Fibroblast of the aortic adventitia (primary cell): Measurements from ENCODE around the gene ABCA4. TPM values are rescaled to one million over a fixed set of nuclear protein-coding genes. Genes with fewer than 3 reads are reported as not detected.
"Not testable (repeated sequence)": the region's sequence is repeated elsewhere in the genome, so short reads cannot be mapped to it uniquely, and the experiment has no call there.

Experiments
- DNase-seq: peaks from one replicate; pipeline ENCODE4 v3.0.0-alpha.2; 2010; ENCODE audit warnings: low read depth
- H3K4me3 ChIP-seq: 2 replicates; pipeline ENCODE4 v1.5.1; 2011; ENCODE audit warnings: low read depth, mild to moderate bottlenecking, control low read depth, low read length, moderate library complexity
- total RNA-seq: library from RNA; depleted of rRNA; stranded (reverse); fragments of >200 nt; gene quantifications from 2 replicates; pipeline ENCODE4 v1.2.3, GENCODE V29; 2012; ENCODE audit warnings: low replicate concordance
- TF ChIP-seq, protein P1 (sequence below): IDR thresholded peaks from 2 replicates; pipeline ENCODE4 v1.5.1; 2011; ENCODE audit warnings: mild to moderate bottlenecking, low read length, control low read depth, inconsistent platforms; ENCODE audit not compliant: insufficient read depth

The ABCA4 gene
- total RNA-seq, 1 donor: 0.09 TPM

DNA sequence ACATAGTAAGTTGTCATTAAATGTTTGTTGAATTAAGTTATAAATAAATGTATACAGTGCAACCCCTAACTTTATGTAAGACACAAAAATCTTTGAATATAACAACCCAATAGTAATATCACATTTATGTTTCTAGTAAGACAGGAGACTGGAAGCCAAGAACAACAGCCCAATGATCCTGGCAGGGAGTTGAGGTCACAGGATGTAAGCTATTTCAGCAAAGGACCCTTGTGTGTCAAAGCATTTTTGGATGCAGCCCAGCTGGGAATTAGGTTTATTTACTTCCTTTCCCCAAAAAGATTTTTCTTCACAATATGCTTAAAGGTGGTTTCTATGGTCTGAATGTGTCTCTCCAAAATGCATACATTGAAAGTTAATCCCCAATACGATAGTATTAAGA lies 34.0 kb upstream of the ABCA4 start:
- TF ChIP-seq, protein P1, sequence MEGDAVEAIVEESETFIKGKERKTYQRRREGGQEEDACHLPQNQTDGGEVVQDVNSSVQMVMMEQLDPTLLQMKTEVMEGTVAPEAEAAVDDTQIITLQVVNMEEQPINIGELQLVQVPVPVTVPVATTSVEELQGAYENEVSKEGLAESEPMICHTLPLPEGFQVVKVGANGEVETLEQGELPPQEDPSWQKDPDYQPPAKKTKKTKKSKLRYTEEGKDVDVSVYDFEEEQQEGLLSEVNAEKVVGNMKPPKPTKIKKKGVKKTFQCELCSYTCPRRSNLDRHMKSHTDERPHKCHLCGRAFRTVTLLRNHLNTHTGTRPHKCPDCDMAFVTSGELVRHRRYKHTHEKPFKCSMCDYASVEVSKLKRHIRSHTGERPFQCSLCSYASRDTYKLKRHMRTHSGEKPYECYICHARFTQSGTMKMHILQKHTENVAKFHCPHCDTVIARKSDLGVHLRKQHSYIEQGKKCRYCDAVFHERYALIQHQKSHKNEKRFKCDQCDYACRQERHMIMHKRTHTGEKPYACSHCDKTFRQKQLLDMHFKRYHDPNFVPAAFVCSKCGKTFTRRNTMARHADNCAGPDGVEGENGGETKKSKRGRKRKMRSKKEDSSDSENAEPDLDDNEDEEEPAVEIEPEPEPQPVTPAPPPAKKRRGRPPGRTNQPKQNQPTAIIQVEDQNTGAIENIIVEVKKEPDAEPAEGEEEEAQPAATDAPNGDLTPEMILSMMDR: no peak
- DNase-seq: peak; percentile 17
- no peak overlapping the region for H3K4me3 ChIP-seq

DNA sequence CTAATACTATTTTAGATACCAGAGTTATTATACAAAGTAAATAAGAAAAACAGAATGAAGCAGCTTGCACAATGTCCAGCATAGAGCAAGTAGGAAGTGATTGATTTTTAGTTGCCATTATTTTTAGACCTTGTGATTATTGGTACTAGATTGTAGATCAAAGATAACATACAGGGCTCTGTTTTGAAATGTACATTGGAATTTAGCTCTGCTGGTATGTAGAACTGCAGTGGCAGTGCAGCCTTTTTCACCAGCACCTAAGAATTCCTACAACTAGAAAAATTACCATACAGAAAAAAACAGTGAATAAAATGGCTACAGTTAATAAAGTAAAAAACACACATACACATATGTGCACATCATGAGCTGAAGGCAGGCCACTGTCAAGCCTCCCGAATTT lies 32.2 kb upstream of the ABCA4 start:
- H3K4me3 ChIP-seq: no peak overlapping the region
- TF ChIP-seq, protein P1: no peak
- DNase-seq: no peak

DNA sequence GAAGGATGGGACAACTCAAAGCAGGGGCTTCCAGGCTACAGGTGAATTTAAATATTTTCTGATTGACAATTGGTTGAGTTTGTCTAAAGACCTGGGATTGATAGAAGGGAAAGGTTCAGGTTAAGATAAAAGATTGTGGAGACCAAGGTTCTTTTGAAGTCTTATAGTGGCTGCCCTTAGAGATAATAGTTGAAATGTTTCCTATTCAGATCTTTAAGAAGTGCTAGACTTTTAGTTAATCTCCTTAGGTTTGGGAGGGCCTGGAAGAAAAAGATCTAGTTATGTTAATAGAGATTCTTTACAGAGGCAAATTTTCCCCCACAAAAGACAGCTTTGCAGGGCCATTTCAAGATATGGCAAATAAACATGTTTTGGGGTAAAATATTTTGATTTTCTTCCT lies 28.2 kb upstream of the ABCA4 start:
- DNase-seq, H3K4me3 ChIP-seq: not testable (repeated sequence)

DNA sequence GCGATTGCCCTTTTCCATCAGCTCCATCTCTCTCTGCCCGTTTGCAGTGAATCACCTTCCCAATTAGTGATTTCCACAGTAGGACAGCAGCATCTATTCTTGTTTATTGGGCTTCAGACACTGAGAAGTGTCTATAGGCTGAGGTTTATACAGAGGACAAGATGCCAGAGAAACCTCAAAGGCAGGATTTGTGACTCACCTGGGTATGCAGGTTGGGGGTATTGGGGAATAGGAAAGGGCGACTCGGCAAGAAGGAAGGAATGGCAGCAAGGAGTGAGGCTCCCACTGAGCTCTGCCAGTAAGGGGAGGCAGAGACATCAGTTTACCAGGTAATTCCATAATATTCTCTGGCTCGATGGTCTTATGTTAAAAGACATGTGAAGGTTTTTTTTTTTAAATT lies 25.3 kb upstream of the ABCA4 start:
- TF ChIP-seq, protein P1: no peak
- H3K4me3 ChIP-seq: no peak overlapping the region
- DNase-seq: no peak

DNA sequence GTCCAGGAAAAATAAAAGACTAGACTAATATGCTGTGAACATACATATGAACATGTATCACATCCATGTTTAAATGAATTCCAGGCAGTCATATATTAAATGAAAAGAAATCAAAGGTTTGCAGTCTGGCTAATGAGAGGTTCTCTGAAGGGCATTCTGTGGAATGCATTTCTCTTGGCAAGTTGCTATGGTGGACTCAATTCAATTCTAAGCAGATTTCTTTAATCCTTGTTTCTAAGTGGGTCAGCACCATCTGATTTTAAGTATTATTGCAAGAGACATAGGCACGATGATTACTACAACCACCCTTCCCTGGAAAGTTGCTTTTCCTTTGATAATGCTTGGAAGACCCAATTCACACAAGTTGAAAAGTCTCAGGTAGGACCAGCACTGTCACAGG lies 23.9 kb upstream of the ABCA4 start:
- H3K4me3 ChIP-seq: no peak overlapping the region
- TF ChIP-seq, protein P1: no peak
- no peak for DNase-seq

DNA sequence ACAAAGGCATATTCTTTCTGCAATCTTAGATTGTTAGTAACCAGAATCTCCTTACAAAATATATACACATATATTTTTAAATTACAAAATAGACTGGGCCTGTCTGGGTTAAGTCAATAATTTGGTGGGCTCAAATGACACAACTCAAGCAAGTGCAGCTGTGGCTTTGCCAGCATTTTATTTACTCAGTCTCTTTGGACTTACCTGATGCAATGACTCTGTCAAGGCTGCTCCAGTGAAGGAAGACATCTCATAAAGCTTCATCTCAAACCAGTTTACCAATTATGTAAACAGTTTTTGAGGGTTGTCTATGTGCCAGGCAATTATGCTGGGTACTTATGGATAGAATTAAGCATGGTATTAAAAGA lies 22.8 kb upstream of the ABCA4 start:
- TF ChIP-seq, protein P1: no peak
- no peak overlapping the region for H3K4me3 ChIP-seq
- DNase-seq: no peak

DNA sequence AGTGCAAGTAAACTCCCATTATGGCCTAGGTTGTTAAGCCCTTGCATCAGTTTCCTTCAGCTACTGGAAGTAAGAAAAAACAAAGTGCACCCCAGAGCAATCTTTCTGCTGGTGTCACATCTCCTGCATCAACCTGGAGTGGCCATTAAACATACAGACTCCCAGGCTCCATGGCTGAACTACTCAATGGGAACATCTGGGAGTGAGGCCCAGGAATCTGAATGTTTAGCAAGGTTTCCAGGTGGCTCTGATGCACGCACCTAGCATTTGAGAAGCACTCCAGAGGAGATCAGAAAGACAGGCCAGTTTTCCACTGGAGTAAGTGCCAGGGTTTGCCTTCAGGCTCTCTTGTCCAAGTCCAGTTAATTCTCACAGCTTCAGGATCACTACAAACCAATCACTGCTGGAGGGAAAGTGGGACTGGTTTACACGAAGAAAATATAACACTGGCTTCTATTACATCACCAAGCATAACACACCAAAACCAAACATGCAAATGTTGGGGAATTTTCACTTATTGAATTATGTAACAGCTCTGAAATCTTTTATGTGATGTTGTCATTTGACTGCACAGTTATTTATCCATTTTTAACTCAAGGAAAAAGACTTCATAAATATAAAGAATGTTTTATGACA lies 22.3 kb upstream of the ABCA4 start:
- TF ChIP-seq, protein P1: no peak
- no peak overlapping the region for H3K4me3 ChIP-seq
- DNase-seq: no peak

DNA sequence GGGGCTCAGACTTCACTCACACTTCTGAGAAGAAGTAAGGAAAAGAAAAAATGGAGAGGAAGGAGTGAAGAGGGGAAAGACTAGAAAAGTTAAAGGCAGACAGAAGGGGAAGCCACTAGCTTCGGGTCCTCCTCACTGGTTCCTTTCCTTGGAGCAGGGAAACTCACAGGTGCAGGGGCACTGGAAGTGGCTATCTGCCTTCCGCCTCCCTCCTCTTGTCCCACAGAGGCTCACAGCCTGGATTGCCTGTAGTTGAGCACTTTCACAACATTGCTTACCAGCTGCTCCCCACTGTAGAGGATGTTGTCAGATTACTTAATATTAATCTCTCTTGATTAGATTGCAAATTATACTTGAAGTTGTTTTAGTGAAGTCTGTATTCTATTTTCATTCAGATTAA lies 21.6 kb upstream of the ABCA4 start:
- DNase-seq: no peak

More for the DNA sequence above, 21.6 kb upstream of the ABCA4 start:
- no peak overlapping the region for H3K4me3 ChIP-seq
- TF ChIP-seq, protein P1: no peak
